C4-2B (cell line): ENCODE data around the gene MEP1B.

Experiments
- CTCF ChIP-seq: fragments of 450-650 bp; conservative IDR thresholded peaks from 2 replicates; pipeline ENCODE4 v1.5.1; 2017; ENCODE audit warnings: mild to moderate bottlenecking
- ZFX ChIP-seq: fragments of 450-650 bp; IDR thresholded peaks from 2 replicates; pipeline ENCODE4 v1.6.1; 2017

GRCh38 chr18:32174719-32175118 is 15.1 kb upstream of the MEP1B start:
- TF ChIP-seq CTCF (no peak), ZFX (no peak)
